ENCODE results near the gene WNT9B. TPM values are rescaled to one million over a fixed set of nuclear protein-coding genes. Genes with fewer than 3 reads are reported as not detected.

The WNT9B gene
- total RNA-seq, 3 donors from 2014 or later: 0.22 TPM; not detected in 2

DNA sequence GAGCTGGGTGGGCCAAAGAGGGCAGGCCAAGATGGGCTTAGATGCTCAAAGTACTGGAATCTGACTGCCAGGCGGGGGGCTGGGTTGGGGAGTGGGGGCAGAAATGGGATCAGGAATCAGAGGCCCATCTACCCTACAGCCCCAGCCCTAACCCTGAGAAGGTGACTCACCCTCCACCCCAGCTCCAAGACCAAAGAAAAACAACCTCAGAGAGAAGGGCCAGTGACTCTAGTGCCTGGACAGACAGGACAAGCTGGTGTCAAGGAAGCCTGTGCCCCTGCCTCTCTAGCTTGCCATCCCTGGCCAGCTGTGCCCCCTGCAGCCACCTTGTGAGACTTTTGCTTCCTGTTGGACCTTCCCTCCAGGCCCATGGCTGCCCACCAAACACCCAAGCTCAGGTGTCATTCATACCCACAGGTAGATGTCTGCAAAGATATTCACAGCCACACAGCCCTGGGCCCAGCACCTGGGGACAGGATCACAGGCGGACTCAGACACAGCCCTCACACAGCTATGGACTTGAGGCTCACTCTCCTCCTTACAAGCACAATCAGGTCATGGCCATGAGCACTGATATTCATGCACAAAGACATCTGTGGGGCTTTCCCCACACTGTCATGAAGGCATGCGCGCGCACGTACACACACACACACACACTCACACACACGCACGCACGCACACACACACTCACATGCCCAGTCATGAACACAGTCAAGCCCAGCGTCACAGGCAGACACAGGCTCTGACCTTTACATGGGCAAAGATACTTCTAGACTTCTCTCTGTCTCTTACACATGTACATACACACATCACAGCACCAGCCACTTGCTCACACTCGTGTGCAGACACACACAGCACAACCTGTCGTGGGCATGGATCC is 35.7 kb upstream of the WNT9B start:
- peaks cover 14% of the 10 kb centered on the region for H3K4me1 ChIP-seq (ENCODE audit: low read depth)
- TF ChIP-seq, protein P1, sequence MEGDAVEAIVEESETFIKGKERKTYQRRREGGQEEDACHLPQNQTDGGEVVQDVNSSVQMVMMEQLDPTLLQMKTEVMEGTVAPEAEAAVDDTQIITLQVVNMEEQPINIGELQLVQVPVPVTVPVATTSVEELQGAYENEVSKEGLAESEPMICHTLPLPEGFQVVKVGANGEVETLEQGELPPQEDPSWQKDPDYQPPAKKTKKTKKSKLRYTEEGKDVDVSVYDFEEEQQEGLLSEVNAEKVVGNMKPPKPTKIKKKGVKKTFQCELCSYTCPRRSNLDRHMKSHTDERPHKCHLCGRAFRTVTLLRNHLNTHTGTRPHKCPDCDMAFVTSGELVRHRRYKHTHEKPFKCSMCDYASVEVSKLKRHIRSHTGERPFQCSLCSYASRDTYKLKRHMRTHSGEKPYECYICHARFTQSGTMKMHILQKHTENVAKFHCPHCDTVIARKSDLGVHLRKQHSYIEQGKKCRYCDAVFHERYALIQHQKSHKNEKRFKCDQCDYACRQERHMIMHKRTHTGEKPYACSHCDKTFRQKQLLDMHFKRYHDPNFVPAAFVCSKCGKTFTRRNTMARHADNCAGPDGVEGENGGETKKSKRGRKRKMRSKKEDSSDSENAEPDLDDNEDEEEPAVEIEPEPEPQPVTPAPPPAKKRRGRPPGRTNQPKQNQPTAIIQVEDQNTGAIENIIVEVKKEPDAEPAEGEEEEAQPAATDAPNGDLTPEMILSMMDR (IDR thresholded peaks at IDR 0.05): no peak
- H3K4me3 ChIP-seq: no peak overlapping the region
- ATAC-seq (no peak), DNase-seq (no peak)
- H3K9me3 ChIP-seq: no peaks in the 10 kb centered on the region
- intact Hi-C loops (cut with DNase I, micrococcal nuclease): no loop called here
- no peaks in the 10 kb centered on the region for H3K36me3 ChIP-seq (ENCODE audit: low read depth)

DNA sequence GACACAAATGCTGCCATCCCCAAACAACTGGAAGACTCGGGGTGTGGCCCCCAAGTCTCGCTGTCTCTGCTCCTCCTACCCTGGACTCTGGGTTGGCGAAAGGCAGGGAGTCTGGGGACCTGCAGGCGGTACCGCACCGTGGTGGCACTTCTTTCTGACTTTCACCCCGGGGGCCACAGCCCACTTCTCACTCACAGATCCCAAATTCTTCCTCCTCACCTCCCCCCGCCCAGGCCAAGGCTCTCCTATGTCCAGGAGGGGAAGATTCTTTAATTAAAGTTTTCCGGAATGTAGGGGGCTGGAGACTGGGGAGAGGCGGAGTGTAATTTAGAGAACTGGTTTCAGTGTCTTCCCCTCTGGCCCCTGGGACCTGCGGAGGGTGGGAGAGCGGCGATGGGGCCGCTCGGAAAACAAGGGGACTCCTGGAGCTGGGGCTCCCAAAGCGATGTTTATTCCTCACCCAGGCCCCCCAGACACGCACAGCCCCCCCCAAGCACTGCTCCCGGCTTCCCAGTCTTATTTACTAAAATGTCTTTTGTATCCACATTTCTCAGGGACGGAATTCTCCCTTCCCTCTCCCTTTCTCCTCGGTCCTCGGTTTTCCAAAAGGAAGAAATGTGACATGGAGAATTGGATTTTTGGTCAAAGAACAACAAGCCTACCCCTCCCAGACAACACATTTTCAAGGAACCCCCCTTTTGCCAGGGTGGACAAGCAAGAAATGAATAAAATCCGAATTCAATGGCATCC is 34.1 kb upstream of the WNT9B start:
- intact Hi-C loops (cut with DNase I, micrococcal nuclease): no loop called here
- TF ChIP-seq, protein P1 (IDR thresholded peaks at IDR 0.05): no peak
- DNase-seq: no peak
- no peaks in the 10 kb centered on the region for H3K36me3 ChIP-seq (ENCODE audit: low read depth)
- H3K4me1 ChIP-seq (ENCODE audit: low read depth): peaks cover 14% of the 10 kb centered on the region
- H3K4me3 ChIP-seq: no peak overlapping the region
- no peak for ATAC-seq
- H3K9me3 ChIP-seq: no peaks in the 10 kb centered on the region

DNA sequence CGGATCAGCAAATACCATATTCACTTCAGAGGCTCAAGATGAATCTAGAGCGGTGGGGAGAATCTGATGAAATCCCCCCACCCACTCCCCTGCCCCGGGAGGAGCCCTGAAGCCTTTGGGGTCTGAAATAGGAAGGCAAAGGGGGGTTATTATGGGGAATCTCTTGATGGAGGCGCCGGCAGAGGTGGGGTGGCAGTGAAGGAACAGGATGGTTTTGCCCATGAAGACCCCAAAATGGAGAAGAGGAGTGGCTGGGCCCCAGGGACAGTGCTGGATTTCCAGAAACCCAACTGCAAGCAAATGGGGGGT is 33.5 kb upstream of the WNT9B start:
- H3K4me1 ChIP-seq (ENCODE audit: low read depth): peaks cover 14% of the 10 kb centered on the region
- DNase-seq (no peak), ATAC-seq (no peak)
- no peak overlapping the region for H3K4me3 ChIP-seq
- no peaks in the 10 kb centered on the region for H3K9me3 ChIP-seq
- TF ChIP-seq, protein P1 (IDR thresholded peaks at IDR 0.05): no peak
- no peaks in the 10 kb centered on the region for H3K36me3 ChIP-seq (ENCODE audit: low read depth)
- intact Hi-C loops (cut with DNase I, micrococcal nuclease): no loop called here

DNA sequence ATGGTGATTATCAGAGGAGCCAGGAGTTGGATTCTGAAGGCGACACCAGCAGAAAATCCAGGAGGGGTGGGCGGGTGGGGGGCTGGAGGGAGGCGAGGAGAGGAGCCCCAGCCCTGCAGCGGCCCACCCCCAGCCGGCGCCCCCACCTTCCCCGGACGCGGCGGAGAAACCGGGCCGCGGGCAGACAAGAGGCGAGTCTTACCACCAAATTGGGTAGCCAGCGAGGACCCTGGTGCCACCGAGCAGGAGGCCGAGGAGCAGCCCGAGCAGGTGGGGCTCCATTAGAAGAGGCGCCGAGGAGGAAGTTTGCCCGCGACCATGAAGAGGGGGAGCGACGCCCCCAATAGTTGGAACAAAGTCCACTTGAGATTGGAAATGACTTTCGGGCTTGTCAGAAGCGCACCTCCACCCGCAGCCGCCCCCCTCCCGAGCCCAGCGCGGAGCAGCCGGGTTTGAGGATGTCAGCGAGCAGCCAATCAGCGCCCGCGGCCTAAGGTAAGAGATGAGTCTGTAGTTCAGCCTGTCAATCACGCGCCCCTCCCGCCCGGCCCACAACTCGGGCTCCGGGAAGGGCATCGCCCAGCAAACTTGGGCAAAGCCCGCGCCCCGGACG is 33.0 kb upstream of the WNT9B start, which contains the start of gene WNT3:
Gene WNT3 (minus strand): TSS at position 377 of the 613 bp plus-strand sequence. CDS start 95 bp downstream, at position 282.
- DNase-seq (peak in 2 of 3 donors; percentile 17 to 44), ATAC-seq (peak; percentile 32)
- TF ChIP-seq, protein P1 (IDR thresholded peaks at IDR 0.05): no peak
- H3K4me1 ChIP-seq (ENCODE audit: low read depth): peaks cover 14% of the 10 kb centered on the region
- H3K36me3 ChIP-seq (ENCODE audit: low read depth): no peaks in the 10 kb centered on the region
- no peak within 1 kb of the TSS for H3K4me3 ChIP-seq
- H3K9me3 ChIP-seq: no peaks in the 10 kb centered on the region
- intact Hi-C loops (cut with DNase I, micrococcal nuclease): no loop called here

DNA sequence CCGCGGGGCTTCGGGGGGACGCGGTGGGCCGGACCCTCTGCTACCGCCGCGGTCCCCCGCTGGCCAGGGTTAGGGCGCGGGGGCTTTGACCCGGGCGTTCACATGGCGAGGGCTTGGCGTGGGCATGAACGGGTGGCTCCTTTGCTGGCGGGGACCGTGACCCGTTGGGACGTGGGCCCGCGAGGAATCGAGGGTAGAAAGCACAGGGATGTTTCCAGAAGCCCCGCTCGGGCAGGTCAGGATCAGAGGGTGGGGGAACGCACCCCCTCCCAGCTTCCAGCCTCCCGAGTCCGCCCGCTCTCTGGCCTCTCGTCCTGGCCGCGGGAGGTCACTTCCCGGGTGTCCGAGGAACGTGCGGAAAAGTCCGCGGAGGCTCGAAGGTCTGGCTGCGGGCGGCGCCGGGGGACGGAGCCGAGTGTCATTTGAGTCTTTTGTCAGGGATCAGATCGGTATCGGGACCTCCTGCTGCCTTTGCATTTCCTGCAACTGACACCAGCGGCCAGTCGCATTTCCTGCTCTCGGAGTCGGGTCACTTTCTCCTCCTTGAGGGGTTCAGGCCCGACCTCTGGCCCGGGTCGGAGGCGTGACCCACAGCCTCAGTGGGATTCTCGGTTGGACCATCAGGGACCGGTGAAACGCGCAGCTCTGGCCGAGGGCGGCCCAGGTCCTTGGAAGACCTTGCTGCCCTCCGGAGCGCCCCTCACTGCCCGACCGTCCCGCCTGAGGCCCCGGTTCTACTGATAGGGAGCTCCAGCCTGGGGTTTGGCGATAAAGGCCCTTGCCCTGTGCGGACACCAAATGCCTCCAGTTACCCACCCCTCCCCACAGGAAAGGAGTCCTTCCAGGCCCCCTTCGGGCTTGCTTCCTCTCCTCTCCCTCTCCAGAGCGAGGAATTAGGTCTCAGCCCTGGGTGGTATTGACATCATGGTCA is 32.2 kb upstream of the WNT9B start:
- DNase-seq (no peak), ATAC-seq (peak; percentile 9)
- Histone ChIP-seq H3K9me3 (no peaks in the 10 kb centered on the region), H3K36me3 (ENCODE audit: low read depth) (no peaks in the 10 kb centered on the region), H3K4me3 (no peak overlapping the region), H3K4me1 (ENCODE audit: low read depth) (peaks cover 14% of the 10 kb centered on the region)
- intact Hi-C loops (cut with DNase I, micrococcal nuclease): no loop called here
- TF ChIP-seq, protein P1 (IDR thresholded peaks at IDR 0.05): no peak
